GM21528 (cell line): ENCODE results near the gene ZNF436.

Experiments
- ATAC-seq: cut with Tn5 transposase; IDR thresholded peaks from one replicate; pipeline ENCODE4 v1.9.1; 2021; ENCODE audit warnings: mild to moderate bottlenecking, moderate library complexity; ENCODE audit not compliant: unreplicated experiment, low FRiP score

ZNF436 gene

DNA sequence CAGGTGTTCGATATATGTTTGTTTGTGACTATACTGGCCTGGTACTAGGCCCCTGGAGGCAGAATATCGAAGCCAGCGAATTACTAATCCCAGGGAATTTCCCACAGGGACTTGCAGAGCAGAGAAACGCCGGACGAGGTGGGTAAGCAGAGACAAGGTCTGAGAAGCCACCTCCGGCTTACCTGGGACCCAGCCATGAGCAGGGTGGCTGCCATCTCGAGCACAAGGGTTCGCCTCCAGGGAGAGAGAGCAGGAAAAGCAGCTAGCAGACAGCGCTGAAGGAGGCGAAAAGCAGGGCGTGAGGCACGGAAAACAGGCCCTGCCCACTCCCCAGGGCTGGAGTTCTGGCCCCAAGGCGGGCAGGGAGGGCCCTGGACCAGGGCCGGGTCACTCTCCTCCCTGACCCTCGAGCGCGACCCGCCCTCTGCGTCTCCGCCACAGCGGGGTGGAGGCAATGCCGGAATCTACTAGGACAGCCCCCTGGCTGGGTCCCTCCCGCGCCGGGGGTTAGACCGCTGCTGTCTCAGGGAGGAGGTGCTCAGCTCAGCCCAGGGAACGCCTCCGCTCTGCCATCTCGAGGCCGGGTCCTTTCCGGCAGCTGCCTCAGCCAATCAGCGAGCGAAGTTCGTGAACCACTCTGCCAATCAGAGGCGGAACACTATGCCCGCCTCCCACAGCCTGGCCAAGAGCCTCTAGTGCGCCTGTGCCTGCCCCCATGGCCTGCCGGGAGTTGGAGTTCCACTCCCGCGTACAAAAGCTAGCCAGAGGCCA, 1.7 kb downstream of the ZNF436 start:
- ATAC-seq, result peak; percentile 92

DNA sequence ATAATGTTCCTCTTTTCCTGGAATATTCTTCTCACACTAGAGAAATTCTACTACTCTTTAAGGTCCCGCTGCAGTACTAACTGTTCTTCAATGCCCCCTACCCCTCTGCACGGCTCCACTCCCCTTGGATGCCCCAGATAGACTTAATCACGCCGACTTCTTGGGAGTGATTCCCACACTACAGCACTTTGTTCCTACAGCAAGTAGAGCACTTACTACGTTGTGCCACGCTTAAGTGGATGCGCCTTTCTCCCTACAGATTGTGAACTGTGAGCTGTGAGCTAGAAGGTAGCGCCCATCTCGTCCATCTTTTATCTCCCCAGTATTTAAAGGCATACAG, 2.2 kb downstream of the ZNF436 start:
- no peak for ATAC-seq

DNA sequence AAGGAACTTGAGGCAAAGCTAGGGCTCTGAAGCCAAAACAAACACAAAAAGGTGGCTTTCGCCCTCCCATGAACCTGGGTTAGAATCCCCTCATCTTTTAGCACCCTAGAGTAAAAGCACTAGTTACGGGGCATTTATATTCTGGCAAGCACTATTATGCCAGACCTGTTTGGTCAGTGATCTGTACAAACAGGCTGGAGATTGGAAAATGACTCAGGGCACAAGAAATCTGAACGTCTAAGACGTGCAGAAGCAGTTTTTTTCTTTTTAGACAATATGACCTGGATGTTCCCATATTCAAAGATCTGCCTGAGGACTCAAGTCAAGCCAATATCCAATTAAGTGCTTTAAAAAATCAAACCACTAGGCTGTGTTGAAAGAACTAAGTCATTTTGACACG, 3.0 kb downstream of the ZNF436 start:
- ATAC-seq, result no peak

DNA sequence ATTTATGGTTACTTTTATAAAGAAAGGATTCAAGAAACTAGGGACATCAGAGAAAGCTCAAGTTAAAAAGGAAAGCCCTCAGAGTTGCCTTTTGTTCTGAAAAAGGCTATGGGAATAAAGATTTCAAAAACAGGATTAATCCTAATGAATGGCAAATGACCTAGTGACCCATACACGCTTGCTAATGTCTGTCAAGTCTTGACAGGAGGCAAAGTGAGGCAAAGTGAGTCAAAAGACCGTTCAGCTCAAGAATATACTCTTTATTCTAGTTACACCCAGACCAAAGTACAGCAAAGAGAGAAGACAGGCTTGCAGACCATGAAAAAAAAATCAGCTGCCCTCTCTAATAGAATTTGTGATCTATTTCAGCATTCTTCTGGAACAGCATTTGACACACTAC, 3.5 kb downstream of the ZNF436 start:
- ATAC-seq, result no peak

DNA sequence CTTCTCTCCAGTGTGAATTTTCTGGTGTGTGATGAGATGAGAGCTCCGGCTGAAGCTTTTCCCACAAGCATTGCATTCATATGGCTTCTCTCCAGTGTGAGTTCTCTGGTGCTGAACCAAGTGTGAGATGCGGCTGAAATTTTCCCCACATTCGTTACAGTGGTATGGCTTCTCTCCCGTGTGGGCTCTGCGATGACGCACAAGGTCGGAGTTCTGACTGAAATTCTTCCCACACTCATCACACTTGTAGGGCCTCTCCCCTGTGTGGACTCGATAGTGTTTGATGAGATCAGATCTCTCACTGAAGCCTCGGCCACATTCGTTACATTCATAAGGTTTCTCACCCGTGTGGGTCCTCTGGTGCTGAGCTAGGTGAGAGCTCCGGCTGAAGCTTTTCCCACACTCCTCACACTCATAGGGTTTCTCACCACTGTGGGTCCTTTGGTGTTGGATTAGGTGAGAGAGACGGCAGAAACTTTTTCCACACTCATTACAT, 7.4 kb downstream of the ZNF436 start:
- ATAC-seq, result no peak

DNA sequence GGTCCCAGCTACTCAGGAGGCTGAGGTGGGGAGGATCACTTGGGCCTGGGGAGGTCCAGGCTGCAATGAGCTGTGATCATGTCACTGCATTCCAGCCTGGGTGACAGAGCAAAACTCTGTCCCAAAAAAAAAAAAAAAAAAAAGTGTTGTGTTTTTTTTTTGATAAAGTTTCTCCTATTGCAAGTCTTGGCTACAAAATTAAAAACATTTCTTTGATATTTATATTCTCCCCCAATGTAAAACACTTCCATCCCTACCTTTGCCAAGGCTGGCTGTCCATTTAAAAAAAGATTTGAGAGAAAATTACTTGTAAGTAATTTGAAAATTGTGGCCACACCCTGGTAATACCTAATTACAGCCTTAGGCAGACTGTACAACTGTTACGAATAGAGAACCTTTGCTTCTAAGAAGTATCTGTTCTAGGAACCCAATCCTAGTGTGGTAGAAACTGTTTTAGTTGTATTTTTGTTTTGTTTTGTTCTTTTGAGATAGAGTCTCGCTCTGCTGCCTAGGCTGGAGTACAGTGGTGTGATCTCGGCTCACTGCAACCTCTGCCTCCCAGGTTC, 11.2 kb downstream of the ZNF436 start:
- no peak for ATAC-seq

DNA sequence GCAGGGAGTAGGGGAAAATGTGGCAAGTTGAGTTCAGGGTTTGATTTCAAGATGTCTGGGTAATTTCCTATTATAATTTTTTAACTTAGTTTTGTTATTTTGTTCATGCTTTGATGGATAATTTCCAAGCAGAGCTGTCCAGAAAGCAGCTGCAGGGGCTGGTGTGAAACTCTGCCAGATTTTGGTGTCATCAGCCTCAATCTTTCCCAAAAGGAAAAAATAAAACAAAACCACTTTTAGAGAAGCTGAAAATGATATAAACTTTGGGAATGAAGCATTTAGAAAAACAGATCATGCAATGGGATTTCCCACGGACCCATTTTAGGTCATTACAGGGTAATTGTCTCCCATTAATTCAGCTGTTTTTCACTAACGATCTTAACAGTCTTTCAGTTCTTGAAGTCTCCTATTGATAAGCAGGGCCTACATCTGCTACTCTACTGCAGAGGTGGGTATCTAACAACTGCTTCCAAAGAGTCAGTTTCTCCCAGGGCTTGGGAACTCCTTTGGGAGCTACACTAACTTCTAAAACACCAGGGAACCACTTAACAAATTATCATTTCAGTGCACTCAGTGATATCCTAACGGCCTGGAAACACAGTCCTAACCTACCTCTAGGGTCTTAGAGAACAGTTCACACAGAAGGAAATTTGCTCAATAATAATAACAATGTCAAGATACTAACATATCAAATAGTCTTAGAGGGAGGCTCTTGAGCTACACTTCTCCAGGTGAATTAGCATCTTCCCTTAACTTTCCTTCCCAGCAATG, 12.3 kb downstream of the ZNF436 start:
- ATAC-seq, result no peak

DNA sequence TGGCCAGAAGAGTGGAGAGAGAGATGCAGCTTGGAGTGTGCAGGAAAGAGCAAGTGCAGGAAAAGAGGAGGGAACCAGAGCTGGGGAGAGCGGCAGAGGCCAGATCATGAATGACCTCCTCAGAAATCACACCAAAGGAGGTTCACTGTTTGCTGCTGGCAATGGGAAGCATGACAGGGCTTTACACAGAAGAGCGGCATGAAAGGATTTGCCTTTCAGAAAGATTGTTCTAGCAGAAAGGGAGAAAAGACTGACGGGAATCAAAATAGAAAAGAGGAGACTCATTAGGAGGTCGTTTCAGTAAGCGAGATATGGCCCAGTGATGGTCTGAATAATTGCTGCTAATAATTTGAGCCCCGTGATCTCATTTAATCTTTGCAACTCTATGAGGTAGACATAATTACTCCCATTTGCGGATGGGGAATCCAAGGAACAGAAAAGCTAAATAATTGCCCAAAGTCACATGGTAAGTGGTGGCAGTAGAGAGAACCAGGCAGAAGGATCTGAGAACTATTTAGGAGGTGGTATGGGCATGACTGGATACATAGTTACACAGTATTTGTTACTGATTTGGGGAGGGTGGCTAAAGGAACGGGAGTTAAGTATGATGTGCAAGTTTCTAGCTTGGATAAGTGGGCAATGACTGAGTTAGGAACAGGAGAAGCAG, 13.0 kb downstream of the ZNF436 start:
- no peak for ATAC-seq

DNA sequence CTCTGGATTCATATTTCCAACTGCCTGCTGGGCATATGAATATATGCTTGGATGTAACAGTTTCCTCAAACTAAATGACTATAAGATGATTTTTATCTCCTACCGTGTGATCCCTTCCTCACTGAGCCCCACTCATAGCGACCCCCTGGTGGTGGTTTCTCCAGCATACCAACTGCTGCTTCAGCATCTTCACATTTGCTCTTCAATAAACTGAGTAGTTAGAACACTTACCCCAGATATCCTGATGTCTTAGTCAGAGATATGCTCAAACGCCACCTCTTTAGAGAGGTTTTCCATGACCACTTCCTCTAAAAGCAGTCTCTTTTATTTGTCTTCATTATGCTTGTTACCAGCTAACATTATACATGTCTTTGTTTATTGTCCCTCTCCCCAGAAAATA, 15.4 kb downstream of the ZNF436 start:
- no peak for ATAC-seq

DNA sequence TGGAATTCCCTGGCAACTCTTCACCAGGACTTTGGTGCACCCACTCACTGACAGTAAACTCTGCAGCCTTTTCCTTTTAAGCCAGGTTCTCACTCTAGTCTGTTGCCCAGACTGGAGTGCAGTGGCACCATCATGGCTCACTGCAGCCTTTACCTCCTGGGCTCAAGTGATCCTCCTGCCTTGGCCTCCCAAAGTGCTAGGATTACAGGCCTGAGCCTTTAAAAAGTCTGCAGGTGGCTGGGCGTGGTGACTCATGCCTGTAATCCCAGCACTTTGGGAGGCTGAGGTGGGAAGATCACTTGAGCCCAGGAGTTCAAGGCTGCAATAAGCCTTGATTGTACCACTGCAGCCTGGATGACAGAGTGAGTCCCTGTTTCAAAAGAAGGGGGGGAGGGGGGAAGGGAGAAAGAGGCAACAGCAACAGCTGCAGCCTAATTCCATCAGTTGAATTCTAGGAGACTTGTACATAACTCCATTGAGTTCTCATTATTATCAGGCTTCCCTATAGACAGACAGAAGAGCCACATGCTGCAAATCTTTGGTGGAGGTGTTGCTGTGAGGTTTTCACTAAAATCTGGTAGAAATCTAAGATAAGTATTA, 17.4 kb downstream of the ZNF436 start:
- no peak for ATAC-seq

DNA sequence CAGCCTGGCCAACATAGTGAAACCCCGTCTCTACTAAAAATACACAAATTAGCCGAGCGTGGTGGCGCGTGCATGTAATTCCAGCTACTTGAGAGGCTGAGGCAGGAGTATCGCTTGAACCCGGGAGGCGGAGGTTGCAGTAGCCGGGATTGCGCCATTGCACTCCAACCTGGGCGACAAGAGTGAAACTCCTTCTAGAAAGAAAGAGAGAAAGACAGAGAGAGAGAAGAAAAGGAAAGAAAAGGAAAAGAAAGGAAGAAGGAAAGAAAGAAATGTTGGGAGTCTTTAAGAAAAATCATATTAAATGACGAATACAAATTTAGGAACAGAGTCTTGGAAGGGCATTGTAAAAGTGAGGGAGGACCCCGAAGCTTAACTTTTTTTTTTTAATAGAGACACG, 23.7 kb downstream of the ZNF436 start:
- no peak for ATAC-seq

DNA sequence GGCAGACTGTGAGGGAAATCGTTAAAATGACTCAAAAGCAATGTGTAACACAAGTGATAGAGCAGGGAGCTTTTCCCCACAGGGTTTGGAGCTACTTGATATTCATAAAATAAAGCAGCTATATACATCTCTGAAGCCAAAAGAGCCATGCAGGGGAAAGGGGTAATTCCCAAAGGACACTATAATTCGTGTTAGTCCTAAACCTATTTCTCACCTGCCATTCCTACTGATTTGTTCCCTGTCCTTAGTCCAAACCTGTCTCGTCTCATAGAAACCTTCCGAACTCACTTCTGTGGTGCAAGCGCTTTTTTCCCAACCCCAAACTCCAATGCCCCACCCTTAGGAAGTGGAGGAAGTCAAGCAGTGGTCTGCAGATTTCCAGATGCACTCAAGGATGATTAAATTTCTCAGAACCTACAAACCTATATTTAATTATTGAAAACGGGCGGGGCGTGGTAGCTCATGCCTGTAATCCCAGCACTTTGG, 24.6 kb downstream of the ZNF436 start:
- no peak for ATAC-seq

DNA sequence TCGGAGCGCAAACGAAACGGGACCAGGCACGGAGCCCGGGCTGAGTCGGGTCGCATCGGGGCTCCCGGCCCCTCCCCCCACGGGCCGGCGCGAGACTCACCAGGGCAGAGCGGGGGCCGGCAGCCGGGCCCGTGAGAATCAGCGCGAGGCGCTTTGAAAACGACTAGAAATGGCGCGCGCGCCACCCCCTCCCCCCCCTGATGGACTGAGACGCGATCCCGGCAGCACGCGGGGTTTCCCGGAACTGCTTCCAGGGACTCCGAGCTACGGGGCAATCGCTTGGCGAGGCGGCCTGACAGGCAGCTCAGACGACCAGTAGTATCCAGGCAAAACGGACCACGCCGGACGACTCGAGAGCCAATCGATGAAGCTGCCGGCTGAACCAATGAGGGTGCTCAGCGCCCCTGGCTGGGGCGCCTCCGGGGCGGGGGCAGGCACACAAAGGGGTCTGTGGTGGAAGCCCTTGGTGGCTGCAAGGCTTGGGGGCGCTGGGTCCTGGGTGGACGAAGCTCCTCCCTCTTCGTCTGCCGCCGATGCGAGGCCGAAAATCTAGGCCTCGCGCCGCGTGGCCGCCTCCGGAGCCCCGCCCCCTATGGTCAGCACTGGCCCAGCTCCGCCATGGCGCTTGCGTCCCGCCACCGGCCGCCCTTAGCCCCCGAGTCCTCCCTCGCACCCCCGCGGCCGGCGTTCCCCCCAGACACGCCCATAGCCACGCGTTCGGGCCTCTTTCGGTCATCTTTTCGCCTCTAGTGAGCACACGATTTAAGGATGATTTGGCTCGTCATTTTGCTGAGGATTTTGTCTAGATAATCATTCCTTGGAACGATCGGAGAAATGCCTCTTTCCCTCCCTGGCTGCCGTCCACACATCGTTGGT, 25.3 kb downstream of the ZNF436 start, which contains the start of gene HNRNPR:
Gene HNRNPR (minus strand): TSS at position 174 of the 876 bp plus-strand sequence. CDS start 3,276 bp downstream, outside the sequence.
- ATAC-seq, result peak; percentile 94

DNA sequence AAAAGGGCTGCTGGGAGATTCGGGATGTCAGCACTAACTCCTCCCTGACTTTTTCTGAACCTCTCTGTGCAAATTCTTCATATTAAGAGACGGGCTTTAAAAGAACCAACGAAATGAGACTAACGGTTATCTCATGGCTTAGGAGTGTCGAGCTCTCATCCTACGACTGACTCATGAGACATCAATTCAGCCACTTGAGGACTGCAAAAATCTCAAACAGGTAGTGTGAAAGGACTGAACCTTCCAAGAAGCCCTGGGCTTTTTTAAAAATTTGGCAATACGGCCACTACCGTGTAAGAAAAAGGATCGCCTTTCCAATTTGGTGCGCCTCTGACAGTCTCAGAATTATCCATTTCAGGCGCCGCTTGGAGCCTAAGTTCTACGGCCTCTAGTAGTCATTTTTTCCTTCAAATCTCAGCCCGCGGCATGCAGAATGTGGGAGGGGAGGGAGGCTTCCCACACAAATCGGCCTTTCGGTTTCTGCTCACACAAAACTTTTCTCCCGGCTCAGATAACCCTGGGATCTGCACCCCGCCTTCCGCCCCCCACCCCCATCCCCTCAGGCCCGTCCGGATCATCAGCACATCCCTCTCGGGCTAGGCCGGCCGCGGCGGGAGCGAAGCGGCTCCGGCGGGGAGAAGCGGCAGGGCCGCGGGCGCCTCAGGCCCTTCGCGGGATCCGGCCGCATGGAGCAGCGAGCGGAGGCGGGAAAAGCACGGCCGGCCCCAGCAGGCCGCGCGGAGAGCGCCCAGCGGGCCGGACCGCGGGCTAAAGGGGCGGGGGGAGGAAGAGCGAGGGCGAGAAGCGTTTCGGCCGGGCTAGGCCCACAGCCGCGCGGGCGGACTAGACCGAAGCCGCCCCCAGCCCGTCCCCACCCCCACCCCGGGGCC, 26.2 kb downstream of the ZNF436 start:
- no peak for ATAC-seq

DNA sequence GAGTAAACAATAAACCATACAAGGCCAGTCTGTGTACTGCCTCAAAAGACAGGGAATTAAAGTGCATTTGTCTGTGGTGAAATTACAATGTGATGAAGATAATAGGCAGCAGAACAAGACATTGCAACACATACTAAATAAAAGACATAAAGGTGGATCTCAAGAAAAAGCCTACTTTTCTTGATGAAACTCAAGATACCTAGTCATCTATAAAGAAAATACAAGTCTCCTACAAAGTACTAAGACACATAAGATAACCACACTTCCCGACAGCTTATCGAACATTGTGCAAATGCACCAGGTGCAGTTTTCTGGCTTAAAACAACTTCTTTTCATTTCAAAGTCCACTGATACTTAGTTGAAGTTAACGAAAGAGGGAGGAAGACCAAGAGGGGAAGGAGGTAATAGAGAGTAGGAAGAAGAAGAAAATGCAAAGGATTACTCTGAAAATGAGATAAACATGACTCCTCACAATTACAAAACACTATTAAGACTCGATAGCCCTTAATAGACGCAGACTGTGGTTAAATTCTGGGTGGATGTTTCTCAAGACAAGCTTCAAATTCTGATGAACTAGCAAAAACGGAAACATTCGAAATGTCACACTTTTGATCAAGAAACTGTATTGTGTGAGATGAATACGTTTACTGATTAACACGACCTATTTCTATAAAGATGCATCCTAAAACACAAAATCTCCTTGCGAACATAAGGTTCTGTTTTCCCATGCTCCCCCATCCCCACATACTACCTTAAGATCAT, 27.5 kb downstream of the ZNF436 start:
- ATAC-seq, result no peak

DNA sequence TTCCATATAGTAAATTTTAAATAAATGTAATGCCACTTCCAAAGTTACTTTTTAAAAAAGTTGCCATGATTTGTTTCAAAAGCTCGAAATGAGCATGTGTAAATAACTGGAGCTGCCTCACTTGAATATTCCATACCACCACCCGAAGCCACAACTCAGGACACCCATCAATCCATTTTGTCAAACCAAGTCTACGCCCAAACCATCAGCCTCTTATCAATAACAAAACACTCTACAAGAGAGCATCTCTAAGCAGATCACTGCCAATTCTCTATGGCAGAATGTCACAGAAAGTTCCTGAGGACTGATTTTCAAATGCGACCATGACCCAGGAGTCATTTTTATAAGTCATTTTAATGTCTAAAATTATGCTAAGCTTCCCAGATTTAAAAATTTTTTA, 30.0 kb downstream of the ZNF436 start:
- ATAC-seq, result no peak

DNA sequence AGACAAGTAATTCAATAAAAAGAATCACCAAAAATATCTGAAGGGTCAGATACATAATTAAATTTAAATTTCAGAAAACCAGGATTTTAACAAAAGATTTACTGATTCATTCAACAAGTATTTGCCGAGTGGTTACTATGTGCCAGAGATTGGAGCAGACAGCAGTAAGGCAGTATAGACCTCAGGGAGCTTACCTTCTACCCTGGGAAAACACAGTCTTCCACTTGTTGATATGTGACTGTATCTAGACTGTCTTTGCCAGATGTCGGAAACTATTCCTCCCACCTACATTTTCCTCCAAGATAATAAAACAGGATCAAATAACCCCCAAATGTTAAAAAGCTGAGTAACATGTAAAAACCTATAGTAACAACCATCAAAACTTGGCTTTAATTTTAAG, 31.8 kb downstream of the ZNF436 start:
- ATAC-seq, result no peak

DNA sequence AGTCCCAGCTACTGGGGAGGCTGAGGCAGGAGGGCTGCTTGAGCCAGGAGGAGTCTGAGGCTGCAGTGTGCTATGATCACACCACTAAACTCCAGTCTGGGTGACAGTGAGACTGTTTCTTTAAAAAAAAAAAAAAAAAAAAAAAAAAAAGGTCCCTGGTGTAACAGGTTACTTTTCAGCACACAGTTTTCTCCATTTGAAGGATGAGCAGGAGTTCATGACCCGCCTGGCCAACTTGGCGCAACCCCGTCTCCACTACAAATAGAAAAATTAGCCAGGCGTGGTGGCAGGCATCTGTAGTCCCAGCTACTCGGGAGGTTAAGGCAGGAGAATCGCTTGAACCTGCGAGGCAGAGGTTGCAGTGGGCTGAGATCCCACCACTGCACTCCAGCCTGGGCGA, 37.9 kb downstream of the ZNF436 start:
- no peak for ATAC-seq
